ENCODE data around the gene ERI2.

DNA sequence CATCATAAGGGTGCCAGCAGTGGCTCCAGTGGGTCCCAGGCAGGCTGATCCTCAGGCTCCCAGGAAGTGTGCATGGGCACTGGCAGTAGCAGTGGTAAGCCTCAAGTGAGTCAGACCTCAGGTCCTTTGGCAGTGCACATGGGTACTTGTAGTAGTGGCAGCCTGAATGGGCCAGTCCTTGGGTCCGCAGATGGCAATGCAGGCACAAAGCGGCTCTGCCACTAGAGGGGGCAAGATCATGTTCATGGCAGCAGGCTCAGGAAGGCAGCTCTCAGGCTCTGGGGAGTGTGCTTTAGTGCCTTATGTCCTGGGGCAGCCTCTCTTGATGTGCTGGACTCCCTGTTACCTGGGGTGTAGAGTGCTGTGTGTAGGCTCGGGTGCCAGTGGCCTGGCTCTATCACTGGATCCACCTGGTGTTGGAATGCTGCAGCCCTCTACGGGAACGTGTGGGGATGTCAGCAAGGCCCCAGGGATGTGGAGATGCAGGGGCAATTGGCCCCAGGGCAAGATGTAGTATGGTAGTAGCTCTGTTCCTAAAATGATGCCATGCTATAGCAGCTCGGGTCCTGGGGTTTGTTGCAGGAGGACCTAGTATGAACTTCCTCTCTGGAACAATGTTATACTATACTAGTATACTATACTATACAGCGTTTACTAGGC is 31.4 kb downstream of the ERI2 start:
- TF ChIP-seq ZNF175 (tag by site-specific recombination; IDR thresholded peaks at IDR 0.05) (no peak), ZNF146 (tag by site-specific recombination; IDR thresholded peaks at IDR 0.05) (no peak), ZSCAN5A (tag by site-specific recombination; IDR thresholded peaks at IDR 0.05) (no peak), PRDM10 (tag by site-specific recombination; IDR thresholded peaks at IDR 0.05) (0 out of 2 replicates have a peak, but pooled peaks have one; percentile 27), BCL11A (tag by site-specific recombination; IDR thresholded peaks at IDR 0.05; ENCODE audit: low read depth) (no peak), ZNF335 (tag by site-specific recombination; conservative IDR thresholded peaks at IDR 0.05) (peak; percentile 81)

Data from HEK293 (cell line).